GM18502 (cell line): ENCODE measurements around the gene PTTG1.
A peak's percentile ranks its signal among the peaks of the same experiment; 100 is the strongest.

Experiments
- ATAC-seq: cut with Tn5 transposase; IDR thresholded peaks from one replicate; pipeline ENCODE4 v1.9.1; 2021; ENCODE audit warnings: mild to moderate bottlenecking; ENCODE audit not compliant: unreplicated experiment, poor library complexity

Gene PTTG1

DNA sequence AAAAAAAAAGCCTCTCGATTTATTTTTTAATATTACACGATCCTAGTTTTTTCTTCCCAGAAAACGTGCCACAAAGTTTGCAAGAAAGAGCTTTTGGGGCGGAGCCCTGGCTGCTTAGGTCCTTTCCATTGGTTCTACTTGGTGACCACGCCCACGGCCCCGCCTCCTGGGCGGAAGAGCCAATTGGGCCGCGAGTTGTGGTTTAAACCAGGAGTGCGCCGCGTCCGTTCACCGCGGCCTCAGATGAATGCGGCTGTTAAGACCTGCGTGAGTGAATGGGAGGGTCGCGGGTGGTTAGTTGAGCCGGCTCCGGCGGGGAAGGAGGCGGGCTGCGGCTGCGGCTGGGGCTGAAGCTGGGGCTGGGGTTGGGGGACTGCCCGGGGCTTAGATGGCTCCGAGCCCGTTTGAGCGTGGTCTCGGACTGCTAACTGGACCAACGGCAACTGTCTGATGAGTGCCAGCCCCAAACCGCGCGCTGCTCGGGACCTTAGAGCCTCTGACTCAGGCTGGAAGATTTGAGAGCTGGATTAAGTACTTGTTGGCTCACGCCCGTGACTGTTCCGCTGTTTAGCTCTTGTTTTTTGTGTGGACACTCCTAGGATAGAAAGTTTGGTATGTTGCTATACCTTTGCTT, at the start of gene PTTG1:
Gene PTTG1 (plus strand): TSS at position 231 of the 634 bp plus-strand sequence. CDS start 458 bp downstream, outside the sequence.
- peak; percentile 72 for ATAC-seq

DNA sequence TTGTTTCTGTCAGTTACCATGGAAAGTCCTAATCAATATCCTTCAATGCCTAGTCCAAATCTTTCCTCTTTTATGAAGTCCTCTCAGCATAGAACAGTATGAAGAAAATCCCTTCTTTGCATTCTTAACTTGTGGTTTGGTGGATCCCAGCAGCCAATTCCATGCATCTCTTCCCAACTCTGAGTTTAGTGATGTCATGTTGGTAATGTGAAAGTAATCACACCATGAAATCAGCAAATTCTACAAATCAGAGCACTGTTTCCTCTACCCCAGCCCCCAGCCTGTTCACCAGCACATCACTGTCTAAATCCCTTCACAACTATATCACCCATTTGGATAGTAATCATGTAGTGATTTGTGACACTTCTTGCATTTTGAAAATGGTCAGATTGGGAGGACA, 46.5 kb upstream of the PTTG1 start:
- ATAC-seq = no peak

DNA sequence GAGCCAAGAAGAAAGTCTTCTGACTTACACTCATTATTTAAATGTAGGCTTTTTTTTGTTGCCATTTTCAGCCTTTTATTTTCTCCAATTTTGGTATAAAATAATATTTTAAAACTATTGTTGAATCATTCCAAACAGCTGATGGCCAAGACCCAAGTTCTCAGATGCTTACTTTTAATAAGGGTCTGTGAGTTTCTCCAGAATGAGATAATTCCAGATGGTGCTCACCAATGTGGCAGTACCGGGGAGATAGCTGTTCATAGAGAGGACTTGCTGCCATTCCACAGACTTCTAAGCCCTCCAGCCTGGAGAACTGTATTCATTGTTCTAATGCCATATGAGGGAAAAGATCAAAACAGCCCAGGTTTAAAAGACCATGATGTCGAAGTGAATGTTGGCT, 46.0 kb upstream of the PTTG1 start:
- no peak for ATAC-seq

DNA sequence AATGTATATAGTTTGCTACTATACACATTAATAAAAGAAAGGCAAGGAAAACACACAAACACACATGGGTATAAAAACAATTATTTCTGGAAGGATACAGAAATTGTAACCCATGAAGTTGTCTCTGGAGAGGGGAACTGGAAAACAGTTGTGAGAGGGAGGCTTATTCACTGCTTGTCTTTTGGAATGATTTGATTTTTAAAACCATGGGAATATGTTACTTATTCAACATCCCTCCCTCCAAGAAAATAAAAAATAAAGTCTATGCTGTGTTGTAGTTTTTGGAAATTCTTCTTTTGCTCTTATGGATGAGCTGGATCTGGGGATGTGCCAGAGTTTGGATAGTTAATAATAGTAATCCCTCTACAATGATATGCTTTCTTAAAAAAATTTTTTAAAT, 45.2 kb upstream of the PTTG1 start:
- ATAC-seq = no peak

DNA sequence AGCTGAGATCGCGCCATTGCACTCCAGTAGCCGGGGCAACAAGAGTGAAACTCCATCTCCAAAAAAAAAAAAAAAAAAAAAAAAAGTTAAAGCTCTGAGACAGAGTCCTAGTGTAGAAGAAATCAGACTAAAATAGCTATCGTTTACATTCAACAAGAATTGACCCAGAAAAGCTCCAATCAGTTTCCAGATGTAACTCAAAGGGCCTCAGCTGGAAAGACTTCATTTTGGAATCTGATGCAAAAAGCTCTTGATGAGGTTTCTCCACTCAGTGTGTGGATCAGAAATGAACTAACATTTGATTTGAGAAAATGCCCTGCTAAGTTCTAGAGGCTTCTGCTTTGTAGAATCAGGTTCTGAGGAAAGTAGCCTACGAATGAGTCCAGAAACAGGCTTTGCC, 44.0 kb upstream of the PTTG1 start:
- no peak for ATAC-seq

DNA sequence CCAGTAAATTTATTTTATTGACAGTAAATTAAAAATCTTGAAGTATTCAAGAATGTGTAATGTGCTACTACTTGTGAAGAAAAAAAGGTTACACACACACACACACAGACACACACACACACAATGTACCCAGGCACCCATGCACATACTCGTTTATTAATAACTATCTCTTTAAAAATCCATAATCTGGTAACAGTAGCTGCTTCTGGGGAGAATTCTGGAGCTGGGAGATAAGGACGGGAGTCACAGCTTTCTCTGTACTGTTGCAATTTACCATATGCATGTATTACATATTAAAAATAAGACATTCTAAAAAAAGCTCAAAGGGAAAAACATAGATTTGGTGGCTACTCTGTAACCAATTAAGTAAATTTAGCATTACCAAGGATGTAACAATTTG, 43.3 kb upstream of the PTTG1 start:
- no peak for ATAC-seq

DNA sequence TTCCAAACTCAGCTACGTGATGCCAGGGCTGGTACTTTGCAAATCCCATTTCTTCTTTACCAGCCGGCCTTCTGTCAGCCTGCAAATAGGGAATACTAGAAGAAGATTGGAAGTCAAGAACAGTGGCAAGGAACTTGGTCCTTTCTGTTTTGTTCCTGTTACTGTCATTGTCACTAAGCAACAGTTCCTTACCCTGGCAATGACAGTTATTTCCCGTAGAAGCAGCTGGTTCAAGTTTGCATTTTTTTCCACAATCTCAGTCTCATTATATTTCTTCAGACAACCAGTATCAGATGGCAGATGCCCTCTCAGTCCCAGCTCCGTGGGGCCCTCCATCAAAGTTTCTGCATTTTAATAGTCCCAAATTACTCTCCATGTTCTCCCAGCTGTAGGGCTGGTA, 42.1 kb upstream of the PTTG1 start:
- no peak for ATAC-seq

DNA sequence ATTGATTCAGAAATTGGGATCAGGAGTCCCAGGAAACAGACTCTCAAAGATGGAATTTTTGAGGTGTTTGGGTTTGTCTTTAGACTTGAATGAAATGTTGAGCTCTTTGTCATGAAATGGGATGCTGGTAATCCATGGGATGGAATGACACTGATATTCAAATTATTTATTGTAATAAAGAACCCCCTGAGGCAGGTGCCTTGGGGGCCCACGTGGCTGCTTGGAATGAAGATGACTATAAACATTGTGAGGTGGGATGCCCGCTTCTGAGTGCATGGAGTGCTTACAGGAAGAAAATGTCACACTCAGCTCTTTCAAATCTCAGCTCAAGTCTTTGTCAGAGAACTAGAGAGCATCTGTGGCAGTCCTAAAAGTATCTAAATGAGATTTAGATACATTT, 41.6 kb upstream of the PTTG1 start:
- no peak for ATAC-seq

DNA sequence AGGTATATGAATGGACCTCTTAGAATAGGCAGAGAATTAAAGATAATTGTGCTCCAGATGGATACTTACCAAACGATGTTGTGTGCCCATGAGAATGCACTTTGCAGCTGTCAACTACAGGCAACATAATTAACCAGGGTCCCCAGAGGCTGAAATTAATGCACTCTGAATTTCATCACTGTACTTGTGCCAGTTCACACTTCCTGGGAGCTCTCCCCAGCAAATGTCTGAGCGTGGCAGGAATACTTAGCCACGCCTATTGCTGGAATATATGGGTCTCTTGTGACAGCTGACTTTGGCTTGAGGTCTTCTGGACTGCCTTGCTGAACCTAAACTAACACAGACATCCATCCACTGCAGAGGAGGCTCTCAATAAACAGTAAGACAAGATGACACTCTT, 39.3 kb upstream of the PTTG1 start:
- ATAC-seq = no peak

DNA sequence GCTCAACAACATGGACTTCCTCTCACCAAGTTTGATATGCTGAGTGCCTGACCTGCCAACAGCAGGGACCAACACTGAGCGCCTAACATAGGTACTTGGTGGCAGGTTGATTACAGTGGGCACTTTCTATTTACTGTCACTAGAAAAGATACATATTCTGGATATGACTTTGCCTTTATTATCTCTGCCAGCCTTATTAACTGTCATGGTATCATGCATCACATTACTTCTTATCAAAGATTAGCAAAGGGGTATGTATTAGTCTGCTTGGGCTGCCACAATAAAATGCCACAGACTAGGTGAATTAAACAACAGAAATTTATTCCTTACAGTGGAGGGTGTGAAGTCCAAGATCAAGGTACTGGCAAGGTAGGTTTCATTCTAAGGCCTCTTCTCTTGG, 37.0 kb upstream of the PTTG1 start:
- no peak for ATAC-seq

DNA sequence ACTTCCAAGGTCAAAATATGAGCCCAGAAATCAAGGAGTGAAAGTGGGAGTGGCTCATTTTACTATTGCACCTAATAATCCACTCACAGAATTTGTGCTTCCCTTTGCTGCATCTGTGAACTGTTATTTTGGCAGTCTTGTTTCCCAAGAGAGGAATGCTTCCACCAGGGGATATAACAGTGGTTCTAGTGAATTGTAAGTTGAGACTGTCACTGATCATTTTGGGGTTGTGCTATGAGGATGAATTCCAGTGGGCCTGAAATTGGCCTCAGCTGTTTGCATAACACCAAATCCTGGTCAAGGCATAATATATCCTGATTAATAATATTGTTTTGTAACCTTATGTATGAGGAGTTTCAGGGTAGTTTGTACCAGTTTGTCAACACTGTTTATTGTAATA, 36.2 kb upstream of the PTTG1 start:
- ATAC-seq = no peak

DNA sequence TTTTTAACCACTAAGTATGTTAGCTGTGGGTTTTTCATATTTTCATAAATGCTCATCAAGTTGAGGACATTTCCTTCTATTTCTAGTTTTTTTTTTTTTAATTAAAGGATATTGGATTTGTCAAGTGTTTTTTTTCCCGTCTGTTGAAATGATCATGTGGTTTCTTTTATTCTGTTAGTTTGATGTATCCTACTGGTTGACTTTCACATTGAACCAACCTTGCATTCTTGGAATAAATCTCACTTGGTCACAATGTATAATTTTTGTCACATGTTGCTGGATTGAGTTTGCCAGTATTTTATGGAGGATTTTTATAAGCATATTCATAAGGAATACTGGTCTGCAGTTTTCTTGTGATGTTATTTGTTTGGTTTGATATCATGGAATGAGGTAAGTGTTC, 34.2 kb upstream of the PTTG1 start:
- no peak for ATAC-seq

DNA sequence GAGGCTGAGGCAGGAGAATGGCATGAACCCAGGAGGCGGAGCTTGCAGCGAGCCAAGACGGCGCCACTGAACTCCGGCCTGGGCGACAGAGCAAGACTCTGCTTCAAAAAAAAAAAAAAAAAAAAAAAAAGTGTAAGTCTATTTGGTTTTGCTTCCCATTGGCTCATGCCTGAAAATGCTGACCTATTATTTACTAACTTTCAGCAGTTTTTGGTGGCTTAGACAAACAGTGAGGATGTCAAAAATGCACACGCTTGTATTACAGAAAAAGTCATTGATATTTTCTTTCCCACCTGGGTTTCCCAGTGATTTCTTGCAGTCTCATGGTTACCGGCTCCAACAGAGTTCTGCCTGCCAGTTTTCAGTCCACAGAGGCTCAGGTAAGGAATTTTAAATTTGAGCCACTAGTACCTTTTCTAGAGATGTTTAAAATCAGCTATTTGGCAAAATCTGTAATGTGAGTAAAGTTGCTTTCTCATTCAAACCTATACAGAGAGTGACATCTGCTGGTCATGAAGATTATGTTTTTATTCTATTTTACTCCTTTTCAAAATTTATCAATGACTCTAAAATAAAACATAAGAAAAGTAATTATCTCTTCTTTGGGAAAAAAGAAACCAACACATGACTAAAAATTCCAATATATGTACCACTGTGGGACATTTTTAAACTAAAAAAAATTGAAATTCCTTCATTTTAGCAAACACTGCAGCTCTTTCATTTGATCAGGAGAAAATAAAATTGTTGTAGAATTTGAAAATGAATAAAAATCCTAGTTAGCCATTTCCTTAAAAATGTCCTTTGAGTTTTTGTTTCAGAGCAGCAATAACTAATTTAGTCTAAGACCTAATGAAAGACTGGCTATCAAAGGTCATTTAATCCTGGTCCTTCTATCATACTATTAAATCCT, 30.6 kb upstream of the PTTG1 start:
- ATAC-seq = no peak

DNA sequence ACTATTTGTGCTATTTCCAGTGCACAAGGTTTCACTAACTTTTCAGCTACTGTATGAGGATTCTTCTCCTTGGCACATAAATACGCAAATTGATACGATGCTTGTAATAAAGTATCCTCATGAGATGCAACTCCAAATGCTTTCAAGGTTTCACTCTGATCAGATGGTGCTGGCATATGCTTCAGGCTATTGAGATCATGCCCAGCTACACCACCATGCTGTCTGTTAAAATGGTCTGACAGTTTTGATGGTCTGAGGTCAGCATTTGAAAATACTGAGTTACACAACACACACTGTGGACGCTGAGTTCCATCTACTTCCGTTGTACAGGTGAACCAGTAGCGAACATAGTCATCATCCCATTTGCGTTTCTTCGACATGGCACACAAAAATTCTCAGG, 26.5 kb upstream of the PTTG1 start:
- ATAC-seq = no peak

DNA sequence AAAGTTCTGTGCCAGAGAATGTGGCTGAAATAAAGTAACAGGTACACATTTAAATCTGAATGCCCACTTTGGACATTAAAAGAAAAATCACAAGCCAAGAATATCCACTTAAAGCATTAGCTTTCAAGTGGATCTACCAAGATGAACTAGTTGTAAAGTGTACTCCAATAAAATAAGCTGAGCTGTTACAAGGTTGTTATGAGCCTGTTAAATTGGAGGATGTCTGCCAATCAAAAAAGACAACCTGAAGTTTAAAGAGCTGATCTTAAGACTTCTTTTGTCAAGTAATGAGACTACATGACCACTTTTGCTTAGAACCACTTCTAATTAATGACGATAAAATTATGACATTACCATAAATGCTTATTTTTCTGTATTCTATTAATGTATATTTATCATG, 24.2 kb upstream of the PTTG1 start:
- ATAC-seq = no peak

DNA sequence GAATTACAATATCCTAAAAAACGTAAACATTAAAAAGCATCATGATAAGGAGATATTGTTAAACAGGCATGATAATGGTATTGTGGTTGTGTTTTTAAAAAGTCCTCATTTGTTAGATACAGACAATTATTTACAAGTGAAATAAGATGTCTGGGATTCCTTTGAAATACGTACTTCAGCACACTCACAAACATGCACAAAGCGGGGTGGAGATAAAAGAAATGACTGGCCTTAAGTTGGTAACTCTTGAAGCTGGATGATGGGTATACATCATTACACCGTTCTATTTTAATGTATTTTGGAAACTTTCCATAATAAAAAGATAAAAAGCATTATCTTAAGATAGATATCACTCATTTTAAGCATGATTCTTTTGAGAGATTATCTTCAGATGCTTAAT, 22.8 kb upstream of the PTTG1 start:
- ATAC-seq = no peak

DNA sequence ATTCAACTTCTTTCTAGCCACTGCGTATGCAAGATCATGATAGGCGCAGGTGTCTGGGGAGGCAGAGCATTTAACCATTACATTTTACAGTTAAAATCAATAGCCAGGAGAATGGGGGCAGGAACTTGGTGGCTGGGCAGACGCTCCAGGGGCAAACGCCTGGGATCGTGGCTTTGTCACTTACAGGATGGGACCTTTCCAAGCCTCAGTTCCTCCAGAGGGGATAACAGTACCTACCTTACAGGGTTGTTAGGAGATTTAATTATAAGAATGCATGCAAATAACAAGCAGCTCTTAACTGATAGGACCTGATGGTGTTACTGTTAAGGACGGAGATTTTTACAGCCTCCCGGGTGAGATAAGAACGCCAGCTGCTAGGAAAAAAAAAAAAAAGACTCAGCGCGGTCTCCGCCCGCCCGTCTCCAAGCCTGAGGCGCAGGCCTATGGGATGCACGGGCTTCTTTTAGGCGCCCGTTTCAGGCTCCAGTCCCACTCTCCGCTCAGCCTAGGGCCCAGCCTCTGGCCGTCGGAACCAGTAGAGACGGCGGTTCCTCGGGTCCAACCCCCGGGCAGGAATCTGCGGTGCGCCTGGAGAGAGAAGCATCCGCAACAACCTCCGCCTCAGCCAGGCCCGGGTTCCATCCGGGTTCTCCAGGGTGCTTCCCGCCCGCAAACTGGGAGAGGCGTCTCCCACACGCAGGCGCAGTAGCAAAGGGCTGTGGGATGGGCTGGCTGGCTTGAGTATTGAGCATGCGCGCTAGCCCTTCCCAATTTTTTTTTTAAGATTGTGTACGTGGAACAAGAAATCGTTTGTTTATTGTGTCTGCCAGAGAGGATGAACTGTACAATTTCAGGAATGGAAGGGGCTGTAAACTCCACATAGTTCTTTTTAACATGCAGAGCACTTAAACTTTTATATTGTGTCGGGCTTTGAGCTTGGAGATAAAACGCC, 22.0 kb upstream of the PTTG1 start, which contains the start of gene FAM200C:
Gene FAM200C (minus strand): TSS at position 653 of the 952 bp plus-strand sequence. CDS start 4,564 bp downstream, outside the sequence.
- peak; percentile 90 for ATAC-seq

DNA sequence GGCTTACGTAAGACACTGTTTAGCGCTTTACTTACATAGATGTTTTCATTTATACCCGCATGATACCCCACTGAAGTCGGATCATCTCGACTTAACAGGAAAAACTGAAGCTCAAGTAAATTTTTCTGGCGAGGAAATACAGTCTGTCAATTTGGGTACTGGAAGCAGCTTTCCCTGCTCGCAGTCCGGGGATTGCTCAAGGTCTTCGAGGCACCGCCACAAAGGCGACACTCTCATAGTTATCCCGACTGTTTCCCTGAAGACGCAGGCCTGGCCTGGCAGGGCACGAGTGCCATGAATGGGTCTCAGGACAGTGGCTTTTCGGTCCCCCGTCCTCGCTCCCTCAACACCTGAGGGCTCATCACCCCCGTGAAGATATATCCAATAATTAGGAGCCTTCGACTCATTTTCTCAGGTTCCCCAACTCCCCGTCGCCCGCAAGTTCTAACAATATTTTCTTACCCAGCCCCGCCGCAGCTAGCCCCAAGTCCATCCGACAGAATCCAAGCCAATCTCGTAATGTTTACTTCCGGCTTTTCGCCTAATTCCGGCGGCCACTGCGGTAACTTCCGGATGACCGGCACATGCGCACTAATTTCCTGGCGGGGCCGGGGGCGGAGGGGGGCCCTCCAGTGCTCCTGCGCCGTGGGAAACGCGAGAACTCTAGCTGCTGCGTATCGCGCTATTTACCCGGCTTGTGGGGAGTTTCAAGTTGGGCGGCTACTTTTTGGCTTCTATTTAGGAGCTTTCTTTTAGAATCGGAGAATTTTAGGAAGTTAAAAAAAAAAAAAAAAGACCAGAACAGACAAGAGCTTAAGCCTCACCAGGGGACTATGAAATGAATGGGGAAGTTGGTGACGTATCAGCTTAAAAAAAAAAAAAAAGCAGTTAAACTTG, 2.8 kb upstream of the PTTG1 start, which contains the start of gene SLU7:
Gene SLU7 (minus strand): TSS at position 521 of the 897 bp plus-strand sequence. CDS start 3,787 bp downstream, outside the sequence.
- peak; percentile 73 for ATAC-seq
